ENCODE measurements around the gene NAT9. TPM values are rescaled to one million over a fixed set of nuclear protein-coding genes. Genes with fewer than 3 reads are reported as not detected.

The NAT9 gene
- total and polyA plus RNA-seq, 10 donors: 25.6 to 48.4 (median 38.5) TPM

DNA sequence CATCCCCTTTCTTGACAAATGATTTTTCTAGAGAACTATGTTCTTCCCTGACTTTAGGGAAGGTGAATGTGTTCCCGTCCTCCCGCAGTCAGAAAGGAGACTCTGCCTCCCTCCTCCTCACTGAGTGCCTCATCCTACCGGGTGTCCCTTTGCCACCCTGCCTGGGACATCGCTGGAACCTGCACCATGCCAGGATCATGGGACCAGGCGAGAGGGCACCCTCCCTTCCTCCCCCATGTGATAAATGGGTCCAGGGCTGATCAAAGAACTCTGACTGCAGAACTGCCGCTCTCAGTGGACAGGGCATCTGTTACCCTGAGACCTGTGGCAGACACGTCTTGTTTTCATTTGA lies 7.4 kb downstream of the NAT9 start:
- no peak for DNase-seq
- TF ChIP-seq POLR2A (IDR thresholded peaks at IDR 0.05): no peak
- peak in 1 of 3 donors; percentile 34 for TF ChIP-seq POLR2AphosphoS5 (IDR thresholded peaks at IDR 0.05)
- Histone ChIP-seq H3K36me3 (peaks cover 0 to 100% (median 93%) of the 10 kb centered on the region in 6 donors), H3K4me1 (peaks cover 0 to 55% (median 11%) of the 10 kb centered on the region in 6 donors), H3K4me3 (no peak overlapping the region), H3K9me3 (no peaks in the 10 kb centered on the region), H3K27me3 (replicated peaks in 1 of 7) (no peaks in the 10 kb centered on the region), H3K27ac (peak overlapping the region in 1 of 8 donors; percentile 33)
- intact Hi-C loops (cut with DNase I; ENCODE audit: low total_unique reads): no loop called here
- 75 to 84% (median 82%) methylated on average over 7 of the region's 7 CpGs for WGBS, 5 donors

- H3K9me3 ChIP-seq: no peaks in the 10 kb centered on the region
- DNase-seq: no peak
- intact Hi-C loops (cut with DNase I; ENCODE audit: low total_unique reads): no loop called here
- no peaks in the 10 kb centered on the region for H3K27me3 ChIP-seq (replicated peaks in 1 of 7)
- H3K4me3 ChIP-seq: no peak overlapping the region
- H3K36me3 ChIP-seq: peaks cover 0 to 100% (median 92%) of the 10 kb centered on the region in 6 donors
- TF ChIP-seq POLR2AphosphoS5 (IDR thresholded peaks at IDR 0.05): peak; percentile 4 to 64 (median 29)
- TF ChIP-seq, protein P1, sequence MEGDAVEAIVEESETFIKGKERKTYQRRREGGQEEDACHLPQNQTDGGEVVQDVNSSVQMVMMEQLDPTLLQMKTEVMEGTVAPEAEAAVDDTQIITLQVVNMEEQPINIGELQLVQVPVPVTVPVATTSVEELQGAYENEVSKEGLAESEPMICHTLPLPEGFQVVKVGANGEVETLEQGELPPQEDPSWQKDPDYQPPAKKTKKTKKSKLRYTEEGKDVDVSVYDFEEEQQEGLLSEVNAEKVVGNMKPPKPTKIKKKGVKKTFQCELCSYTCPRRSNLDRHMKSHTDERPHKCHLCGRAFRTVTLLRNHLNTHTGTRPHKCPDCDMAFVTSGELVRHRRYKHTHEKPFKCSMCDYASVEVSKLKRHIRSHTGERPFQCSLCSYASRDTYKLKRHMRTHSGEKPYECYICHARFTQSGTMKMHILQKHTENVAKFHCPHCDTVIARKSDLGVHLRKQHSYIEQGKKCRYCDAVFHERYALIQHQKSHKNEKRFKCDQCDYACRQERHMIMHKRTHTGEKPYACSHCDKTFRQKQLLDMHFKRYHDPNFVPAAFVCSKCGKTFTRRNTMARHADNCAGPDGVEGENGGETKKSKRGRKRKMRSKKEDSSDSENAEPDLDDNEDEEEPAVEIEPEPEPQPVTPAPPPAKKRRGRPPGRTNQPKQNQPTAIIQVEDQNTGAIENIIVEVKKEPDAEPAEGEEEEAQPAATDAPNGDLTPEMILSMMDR (IDR thresholded peaks at IDR 0.05 in 8 of 11, conservative IDR thresholded peaks at IDR 0.05 in 3 of 11): no peak
- TF ChIP-seq POLR2A (IDR thresholded peaks at IDR 0.05): no peak
- peak overlapping the region in 1 of 8 donors; percentile 33 for H3K27ac ChIP-seq
- peaks cover 0 to 55% (median 11%) of the 10 kb centered on the region in 6 donors for H3K4me1 ChIP-seq
- 63 to 72% (median 68%) methylated on average over 15 to 17 of the region's 17 CpGs for WGBS, 5 donors
Observed at GRCh38 chr17:74768069-74768762, 7.9 kb downstream of the NAT9 start.

GRCh38 chr17:74767111-74767516 lies 9.0 kb downstream of the NAT9 start:
- H3K9me3 ChIP-seq: no peaks in the 10 kb centered on the region
- peaks cover 0 to 66% (median 13%) of the 10 kb centered on the region in 6 donors for H3K4me1 ChIP-seq
- no peak overlapping the region for H3K4me3 ChIP-seq
- H3K27ac ChIP-seq: peak overlapping the region in 2 of 8 donors; percentile 5 to 33
- intact Hi-C loops (cut with DNase I; ENCODE audit: low total_unique reads): no loop called here
- 73 to 89% (median 79%) methylated on average over 7 to 10 of the region's 10 CpGs for WGBS, 5 donors
- H3K36me3 ChIP-seq: peaks cover 0 to 100% (median 84%) of the 10 kb centered on the region in 6 donors
- no peak for TF ChIP-seq POLR2A (IDR thresholded peaks at IDR 0.05)
- TF ChIP-seq POLR2AphosphoS5 (IDR thresholded peaks at IDR 0.05): peak in 1 of 3 donors; percentile 60
- H3K27me3 ChIP-seq (replicated peaks in 1 of 7): no peaks in the 10 kb centered on the region
- no peak for DNase-seq

DNA sequence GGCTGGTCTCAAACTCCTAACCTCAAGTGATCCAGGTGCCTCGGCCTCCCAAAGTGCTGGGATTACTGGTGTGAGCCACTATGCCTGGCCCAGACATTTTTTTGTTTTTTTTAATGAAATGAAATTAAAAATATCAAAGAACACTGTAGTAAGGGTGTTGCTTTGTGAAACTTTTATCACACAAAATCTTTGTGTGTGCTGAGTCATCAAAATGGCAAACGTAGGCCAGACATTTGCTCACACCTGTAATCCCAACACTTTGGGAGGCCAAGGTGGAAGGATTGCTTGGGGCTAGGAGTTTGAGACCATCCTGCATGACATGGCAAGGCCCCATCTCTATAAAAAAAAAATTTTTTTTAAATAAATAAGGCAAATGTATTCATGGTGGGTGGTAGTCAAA lies 9.7 kb downstream of the NAT9 start:
- Histone ChIP-seq H3K27me3 (replicated peaks in 1 of 7) (no peaks in the 10 kb centered on the region), H3K9me3 (no peaks in the 10 kb centered on the region), H3K4me1 (peaks cover 0 to 70% (median 16%) of the 10 kb centered on the region in 6 donors), H3K27ac (no peak overlapping the region), H3K36me3 (peaks cover 0 to 100% (median 78%) of the 10 kb centered on the region in 6 donors), H3K4me3 (no peak overlapping the region)
- 75 to 92% (median 80%) methylated on average over 2 of the region's 2 CpGs for WGBS, 5 donors
- DNase-seq: no peak
- TF ChIP-seq, protein P1 (IDR thresholded peaks at IDR 0.05 in 8 of 11, conservative IDR thresholded peaks at IDR 0.05 in 3 of 11): no peak
- no peak for TF ChIP-seq POLR2AphosphoS5 (IDR thresholded peaks at IDR 0.05)
- intact Hi-C loops (cut with DNase I; ENCODE audit: low total_unique reads): no loop called here

DNA sequence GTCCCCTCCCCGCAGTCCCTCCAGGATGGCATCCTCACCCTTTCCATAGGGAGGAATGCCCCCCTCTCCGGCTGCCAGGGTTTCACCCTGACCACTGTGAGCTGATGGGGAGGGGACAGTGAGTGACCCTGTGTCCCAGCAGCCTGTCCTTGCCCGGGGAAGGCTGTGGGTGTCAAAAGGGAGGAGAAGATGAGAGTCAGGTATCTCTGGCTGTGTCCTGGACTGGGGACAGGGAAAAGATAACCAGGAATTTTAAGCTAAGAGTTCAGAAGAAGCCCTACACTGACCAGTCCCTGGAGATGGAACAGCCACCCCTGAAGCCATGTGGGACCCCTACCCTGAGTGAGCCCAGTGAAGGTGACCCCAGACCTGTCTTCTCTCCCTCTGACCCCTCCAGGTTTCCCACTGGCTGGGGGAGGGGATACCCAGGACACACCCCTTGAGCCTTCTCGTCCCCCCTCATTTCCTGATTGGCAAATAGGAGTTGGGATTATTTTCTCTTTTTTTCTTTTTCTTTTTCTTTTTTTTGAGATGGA lies 11.3 kb downstream of the NAT9 start:
- Histone ChIP-seq H3K4me3 (no peak overlapping the region), H3K9me3 (no peaks in the 10 kb centered on the region), H3K27ac (no peak overlapping the region), H3K4me1 (peaks cover 10 to 70% (median 27%) of the 10 kb centered on the region in 6 donors), H3K27me3 (replicated peaks in 1 of 7) (no peaks in the 10 kb centered on the region), H3K36me3 (peaks cover 0 to 91% (median 62%) of the 10 kb centered on the region in 6 donors)
- intact Hi-C loops (cut with DNase I; ENCODE audit: low total_unique reads): no loop called here
- WGBS, 5 donors: 67 to 85% (median 76%) methylated on average over 3 to 4 of the region's 4 CpGs
- DNase-seq: no peak
- no peak for TF ChIP-seq POLR2AphosphoS5 (IDR thresholded peaks at IDR 0.05)

All from spleen (tissue), 11 donors.